Measurements from ENCODE around the gene PLA2G4C. TPM values are rescaled to one million over a fixed set of nuclear protein-coding genes. Genes with fewer than 3 reads are reported as not detected.
"Not testable (repeated sequence)": the region's sequence is repeated elsewhere in the genome, so short reads cannot be mapped to it uniquely, and the experiment has no call there.

The PLA2G4C gene
- total RNA-seq, 1 experiment from 2014 or later, result 5.9 TPM

DNA sequence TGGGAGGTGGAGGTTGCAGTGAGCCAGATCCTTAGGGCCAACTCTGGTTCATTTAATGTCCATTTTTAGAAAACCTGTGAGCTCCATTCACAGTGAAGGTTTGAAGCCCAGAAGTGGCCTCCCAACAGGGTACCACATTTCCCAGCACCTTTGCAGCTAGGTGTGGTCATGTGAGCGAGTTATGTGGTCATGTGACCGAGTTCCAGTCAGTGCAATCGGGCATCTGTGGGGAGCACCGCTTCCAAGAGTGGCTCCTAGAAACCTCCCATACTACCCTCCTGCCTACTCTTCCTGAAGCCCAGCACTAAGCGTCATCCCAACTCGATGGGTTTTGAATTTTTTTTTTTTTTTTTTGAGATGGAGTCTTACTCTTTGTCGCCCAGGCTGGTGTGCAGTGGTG lies 663 bp upstream of the PLA2G4C start:
- DNase-seq (ENCODE audit: low read depth), result no peak

DNA sequence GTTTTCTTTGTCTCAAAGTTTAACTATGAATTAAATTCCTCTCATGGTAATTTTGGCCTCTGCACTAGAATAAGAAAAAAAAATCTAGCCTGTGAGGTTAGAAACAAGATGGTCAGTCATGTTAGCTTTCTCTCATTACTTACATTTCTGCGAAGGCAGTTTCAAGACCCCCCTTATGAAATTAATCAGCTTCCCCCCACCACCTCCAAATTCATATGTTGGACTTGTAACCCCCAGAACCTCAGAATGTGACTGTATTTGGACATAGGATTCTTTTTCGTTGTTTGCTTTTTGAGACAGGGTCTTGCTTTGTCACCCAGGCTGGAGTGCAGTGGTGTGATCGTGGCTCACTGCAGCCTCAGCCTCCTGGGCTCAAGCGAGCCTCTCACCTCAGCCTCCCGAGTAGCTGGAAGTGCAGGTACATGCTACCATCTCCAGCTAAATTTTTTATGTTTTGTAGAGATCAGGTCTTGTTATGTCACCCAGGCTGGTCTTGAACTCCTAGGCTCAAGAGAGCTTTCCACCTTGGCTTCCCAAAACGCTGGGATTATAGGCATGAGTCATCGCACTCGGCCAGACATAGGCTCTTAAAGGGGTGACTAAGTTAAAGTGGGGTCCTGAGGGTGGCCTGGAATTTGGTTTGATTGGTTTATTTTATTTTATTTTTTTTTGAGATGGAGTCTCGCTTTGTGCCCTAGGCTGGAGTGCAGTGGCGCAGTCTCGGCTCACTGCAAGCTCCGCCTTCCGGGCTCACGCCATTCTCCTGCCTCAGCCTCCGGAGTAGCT lies 1.4 kb downstream of the PLA2G4C start:
- DNase-seq (ENCODE audit: low read depth), result peak; percentile 43

DNA sequence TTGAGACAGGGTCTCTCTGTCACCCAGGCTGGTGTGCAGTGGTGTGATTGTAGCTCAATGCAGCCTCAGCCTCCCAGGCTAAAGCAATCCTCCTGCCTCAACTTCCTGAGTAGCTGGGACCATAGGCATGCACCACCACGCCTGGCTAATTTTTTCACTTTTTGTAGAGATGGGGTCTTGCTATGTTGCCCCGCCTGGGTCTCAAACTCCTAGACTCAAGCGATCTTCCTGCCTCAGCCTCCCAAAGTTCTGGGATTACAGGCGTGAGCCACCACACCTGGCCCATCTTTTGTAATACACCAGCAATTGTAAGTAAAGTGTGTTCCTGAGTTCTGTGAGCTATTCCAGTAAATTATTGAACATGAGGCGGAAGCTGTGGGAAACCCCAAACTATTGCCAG lies 6.7 kb downstream of the PLA2G4C start:
- no peak for DNase-seq (ENCODE audit: low read depth)

DNA sequence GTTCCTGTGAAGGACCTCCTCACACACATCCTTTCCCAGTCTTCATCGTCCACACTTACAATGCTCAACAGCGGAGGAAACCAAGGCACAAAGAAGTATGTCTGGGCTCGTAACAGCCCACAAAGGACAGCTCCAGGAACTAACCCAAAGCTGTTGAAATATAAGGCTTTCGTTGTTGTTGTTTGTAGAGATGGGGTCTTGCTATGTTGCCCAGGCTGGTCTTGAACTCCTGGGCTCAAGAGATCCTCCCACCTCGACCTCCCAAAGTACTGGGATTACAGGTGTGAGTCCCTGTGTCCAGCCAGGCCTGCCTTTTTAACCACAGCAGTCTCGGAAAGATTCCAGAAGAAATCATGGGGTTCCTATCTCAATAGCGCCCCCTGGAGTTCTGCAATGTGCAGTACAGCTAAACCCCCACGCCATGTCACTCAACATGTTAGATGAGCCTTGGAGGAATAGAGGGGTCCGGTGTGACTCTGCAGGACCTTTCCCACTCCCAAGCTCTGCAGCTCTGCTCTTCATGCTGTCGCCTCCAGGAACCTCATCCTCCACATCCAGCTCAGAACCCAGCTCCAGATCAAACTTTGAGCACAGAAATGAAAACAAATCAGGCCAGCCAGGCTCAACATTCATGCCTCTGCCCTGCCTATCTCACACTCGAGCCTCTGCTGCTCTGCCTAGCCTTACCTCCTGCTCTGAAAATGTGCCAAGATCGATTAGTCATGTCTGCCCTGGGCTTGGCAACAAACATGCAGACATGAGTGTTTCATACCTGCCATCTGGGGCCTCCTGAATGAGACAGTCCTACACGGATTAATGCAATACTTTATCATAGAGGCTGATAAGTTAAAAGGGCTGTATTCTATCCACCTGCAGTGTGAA lies 7.5 kb downstream of the PLA2G4C start:
- DNase-seq (ENCODE audit: low read depth), result peak; percentile 58

DNA sequence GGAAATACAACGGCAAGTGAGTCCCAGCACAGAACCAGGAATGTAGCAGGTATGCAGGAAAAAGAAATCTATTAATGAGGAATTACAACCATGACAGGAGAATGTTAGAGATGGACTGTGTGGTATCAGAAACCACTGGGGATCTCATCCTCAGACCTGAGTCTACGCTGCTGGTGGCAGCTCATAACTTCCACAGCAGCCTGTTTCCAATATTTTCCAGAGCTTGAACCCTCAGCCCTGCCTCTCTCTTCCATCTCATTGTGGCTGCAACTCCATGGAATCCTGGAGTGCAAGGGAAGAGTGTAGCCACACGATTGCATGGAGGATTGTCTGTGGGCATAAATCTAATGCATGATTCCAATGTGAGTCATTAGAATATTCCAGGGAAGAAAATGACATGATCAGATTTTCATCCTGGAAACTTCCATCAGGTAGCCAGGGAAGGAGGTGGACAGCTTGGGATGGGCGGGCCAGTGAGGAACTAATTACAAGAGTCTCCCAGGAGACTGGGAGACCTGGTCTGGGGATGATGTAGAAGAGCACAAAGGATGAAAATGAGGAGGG lies 14.9 kb downstream of the PLA2G4C start:
- DNase-seq (ENCODE audit: low read depth), result no peak

DNA sequence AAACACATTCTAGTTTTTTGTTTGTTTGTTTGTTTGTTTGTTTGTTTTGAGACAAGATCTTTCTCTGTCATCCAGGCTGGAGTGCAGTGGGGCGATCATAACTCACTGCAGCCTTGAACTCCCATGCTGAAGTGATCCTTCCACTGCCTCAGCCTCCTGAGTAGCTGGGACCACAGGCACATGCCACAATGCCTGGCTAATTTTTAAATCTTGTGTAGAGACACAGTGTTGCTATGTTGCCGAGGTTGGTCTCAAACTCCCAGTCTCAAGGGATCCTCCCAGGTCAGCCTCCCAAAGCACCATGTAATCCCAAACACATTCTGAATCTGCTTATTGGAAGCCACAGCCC lies 15.8 kb downstream of the PLA2G4C start:
- no peak for DNase-seq (ENCODE audit: low read depth)

DNA sequence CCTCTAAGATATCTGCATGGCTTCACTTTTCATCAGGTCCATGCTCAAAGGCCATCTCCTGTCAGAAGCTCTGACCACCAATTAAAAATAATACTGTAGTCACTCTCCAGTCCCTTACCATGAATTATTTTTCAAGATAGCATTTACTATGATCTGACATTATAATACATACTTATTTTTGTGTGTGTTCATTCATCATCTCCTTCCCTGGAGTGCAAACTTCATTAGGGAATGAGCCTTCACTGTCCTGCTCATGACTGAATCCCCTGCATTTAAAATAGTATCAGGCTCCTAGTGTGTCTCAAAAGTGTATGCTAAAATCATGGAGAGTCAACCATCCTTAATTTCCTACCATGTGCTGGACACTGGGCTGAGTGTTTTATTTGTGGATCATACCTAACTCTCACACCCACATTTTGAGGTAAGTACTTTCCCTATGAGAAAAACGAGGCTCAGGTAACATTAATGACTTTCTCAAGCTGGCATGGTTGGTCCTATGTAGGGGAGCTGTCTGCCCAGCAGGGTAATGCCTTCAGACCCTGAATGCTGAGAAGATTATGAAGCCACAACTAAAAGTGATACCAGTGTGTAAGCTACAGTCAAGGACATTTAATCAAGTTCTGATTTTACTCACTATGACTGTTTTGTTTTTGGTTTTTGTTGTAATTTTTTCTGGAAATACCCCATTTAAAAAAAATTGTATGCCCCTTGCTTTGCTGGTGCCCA lies 16.3 kb downstream of the PLA2G4C start:
- DNase-seq (ENCODE audit: low read depth), result no peak

DNA sequence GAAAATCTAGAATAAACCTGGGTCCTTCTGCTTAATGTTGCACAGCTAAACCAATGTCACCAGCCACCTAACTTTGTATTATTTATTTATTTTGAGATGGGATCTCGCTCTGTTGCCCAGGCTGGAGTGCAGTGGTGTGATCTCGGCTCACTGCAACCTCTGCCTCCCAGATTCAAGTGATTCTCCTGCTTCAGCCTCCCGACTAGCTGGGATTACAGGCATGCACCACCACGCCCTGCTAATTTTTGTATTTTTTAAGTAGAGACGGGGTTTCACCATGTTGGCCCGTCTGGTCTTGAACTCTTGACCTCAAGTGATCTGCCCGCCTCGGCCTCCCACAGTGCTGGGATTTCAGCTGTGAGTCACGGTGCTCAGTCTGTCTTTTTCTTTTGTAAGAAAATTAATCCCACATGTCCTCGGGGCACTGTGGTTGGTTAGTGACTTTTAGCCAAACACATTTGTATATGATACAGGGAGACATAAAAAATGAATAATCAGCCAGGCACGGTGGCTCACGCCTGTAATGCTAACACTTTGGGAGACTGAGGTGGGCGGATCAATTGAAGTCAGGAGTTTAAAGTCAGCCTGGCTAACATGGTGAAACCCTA lies 19.4 kb downstream of the PLA2G4C start:
- peak; percentile 98 for DNase-seq (ENCODE audit: low read depth)

DNA sequence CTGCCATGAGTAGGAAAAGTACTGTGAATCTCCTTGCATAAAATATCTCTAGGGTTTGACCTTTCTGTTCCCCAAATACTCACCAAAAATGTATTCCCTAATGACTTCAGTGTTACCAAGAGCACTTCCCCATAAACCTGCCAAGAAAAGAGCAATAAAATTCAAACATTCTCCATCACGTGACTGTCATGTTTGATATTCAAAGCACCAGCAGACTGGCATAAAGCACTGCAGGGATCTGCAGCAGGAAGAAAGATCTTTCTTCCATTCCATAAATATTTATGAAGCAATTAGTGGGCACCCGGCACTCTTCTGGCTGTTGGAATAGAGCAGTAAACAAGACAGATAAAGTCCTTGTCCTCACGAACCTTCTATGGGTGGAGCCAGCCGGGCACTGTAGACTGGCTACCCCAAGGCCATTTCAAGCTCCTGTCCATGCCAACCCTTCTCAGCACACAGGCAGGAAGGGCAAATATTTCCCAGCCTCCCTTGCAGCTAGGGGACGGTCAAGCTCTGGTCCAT lies 20.3 kb downstream of the PLA2G4C start:
- peak; percentile 35 for DNase-seq (ENCODE audit: low read depth)

DNA sequence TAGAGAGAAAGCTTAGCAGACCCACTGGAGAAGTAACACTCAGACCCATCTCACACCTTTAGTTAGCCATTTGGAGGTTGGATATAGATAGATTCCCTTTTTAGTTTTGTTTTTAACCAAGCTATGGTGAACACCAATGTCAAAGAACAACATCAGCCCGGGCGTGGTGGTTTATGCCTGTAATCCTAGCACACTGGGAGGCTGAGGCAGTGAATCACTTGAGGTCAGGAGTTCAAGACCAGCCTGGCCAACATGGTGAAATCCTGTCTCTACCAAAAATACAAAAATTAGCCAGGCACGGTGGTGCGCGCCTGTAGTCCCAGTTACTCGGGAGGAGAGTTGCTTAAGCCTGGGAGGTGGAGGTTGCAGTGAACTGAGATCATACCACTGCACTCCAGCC lies 21.6 kb downstream of the PLA2G4C start:
- not testable (repeated sequence) for DNase-seq (ENCODE audit: low read depth)

DNA sequence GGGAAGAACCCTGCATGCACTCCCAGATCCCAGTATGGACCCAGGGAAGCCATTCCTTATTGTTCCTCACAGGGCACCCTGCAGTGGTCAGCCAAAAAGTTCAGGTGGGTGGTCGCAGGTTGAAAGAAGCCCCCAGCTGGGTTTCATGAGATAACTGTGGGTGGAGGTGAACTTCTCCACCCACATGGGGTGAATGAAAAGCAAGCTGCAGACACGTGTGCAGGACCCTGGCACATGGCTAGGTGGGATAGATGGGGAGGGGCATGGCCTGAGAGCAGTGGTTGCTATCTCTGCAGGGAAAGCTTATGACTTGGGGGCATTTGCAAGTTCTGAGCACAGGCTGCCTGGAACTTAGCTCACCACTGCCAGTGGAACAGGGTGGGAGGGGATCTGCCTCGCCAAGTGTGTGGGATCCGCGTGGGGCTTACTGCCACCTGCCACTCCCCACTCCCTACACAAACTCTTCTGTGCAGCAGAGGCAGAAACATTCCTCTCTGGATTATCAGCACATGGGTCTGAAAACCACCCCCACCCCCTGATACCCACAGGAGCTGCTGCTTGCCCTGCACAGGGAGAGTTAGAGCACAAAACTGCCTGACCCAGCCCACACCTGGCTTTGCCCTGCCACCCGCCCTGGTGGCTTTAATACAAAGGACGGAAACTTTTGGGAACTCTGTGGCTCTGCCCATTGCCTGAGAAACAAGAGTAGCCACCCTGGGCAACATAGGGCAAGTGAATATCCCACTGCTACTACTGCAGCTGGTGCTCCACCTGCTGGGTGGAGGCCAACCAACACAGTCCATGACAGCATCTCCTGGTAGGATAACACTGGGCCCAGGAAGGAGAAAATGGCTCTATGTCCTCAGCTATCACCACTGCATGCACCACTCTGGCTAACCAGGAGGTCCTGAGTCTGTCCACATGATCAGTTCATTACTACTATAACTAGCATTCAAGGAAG lies 24.4 kb downstream of the PLA2G4C start:
- DNase-seq (ENCODE audit: low read depth), result no peak

DNA sequence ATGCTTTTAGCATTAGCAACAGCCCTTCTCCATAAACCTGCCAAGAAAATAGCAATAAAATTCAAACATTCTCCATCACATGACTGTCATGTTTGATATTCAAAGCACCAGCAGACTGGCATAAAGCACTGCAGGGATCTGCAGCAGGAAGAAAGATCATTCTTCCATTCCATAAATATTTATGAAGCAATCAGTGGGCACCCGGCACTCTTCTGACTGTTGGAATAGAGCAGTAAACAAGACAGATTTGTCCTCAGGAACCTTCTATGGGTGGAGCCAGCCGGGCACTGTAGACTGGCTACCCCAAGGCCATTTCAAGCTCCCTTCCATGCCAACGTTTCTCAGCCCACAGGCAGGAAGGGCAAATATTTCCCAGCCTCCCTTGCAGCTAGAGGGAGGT lies 25.5 kb downstream of the PLA2G4C start:
- no peak for DNase-seq (ENCODE audit: low read depth)

DNA sequence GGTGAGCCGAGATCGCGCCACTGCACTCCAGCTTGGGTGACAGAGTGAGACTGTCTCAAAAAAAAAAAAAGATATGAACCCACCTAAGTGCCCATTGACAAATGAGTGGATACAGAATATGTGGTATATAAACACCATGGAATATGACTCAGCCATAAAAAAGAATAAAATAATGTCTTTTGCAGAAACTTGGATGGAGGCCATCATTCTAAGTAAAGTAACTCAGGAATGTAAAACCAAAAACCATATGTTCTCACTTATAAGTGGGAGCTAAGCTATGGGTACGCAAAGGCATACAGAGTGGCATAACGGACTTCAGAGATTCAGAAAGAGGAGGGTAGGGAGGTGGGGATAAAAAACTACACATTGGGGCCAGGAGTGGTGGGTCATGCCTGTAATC lies 29.5 kb downstream of the PLA2G4C start:
- no peak for DNase-seq (ENCODE audit: low read depth)

DNA sequence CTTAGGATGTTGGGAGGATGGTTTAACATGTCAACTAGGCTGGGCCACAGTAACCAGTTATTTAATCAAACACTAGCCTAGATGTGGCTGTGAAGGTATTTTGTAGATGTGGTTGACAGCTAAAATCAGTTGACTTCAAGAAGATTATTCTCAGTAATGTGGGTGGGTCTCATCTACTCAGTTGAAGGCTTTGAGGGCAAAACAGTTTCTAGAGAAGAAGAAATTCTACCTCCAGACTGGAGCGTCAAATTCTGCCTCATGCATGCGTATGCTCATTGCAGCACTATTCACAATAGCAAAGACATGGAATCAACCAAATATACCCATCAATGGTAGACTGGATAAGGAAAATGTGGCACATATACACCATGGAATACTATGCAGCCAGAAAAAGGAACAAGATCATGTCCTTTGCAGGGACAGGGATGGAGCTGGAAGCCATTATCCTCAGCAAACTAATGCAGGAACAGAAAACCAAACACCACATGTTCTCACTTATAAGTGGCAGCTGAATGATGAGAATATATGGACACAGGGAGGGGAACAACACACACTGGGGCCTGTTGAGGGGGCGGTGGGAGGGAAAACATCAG lies 40.3 kb downstream of the PLA2G4C start:
- DNase-seq (ENCODE audit: low read depth), result not testable (repeated sequence)

DNA sequence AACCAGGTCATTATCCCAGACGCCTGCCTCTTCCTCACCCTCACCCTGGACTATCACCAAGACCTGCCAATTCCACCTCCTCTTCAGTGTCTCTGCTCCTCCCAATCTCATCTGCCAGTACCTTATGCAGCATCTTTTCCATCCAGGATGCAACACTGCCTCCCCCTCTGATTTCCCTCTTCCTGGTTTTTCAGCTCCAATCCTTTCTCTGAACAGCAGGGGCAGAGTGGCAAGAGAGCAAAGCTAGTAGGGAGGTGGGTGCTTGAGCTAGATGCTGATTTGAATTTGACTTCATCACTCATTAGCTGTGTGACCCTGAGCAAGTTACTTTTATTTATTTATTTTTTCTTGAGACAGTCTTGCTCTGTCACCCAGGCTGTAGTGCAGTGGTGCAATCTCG lies 41.2 kb downstream of the PLA2G4C start:
- no peak for DNase-seq (ENCODE audit: low read depth)

DNA sequence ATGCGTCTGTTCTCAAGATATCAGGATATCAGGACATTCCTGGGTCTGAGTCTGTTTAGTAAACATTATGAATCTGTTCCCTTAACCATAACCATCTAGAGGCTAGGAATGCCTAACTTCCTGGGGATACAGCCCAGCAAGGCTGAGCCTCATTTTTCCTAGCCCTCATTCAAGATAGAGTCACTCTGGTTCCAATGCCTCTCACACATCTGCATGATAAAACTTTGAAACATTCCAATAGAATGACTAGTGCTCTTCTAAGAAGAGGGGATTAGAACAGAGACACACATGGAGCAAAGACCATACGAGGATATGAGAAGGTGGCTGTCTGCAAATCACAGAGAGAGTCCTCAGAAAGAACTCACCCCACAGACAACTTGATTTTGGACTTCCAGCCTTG lies 46.1 kb downstream of the PLA2G4C start:
- DNase-seq (ENCODE audit: low read depth), result peak; percentile 37

DNA sequence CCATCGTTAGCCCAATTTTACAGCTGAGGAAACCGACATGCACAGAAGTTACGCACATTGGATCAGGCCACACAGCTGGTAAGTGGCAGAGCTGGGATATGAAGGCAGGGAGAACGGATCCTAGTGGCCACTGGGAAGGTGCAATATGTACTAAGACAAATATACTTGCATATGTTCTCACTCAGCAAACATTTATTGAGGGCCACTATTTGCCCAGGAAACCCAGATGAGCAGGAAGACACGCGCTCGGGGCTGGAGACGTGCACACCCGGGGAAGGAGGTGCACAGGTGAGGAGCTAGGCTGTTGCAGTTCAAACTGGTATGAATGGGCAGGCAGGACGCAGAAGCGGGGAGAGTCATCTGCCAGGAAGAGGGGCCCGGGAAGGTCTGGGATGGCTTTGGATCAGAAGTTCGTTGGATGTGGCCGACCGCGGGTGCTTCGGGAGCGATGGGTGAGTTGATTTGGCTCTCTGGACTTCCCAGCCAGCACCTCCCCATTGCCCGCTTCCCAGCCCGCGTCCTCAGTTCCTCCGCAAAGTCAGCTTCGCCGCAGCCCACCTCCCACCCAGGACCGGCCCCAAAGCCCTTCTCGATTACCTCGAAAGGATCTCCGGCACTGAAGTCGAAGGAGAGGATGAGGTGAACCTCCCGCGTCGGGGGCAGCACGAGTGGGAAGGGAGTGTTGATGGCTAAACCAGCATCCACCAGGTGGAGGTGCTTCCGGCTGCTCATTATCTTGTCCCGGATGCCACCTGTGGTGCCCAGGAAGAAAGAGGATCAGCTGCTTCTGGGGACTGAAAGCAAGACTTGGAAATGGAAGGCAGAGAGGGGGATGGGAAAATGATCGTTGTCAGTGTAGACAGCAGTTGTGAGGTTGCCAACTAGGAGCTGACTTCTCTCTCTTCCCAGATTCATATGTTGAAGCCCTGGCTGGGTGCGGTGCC lies 48.9 kb downstream of the PLA2G4C start:
- no peak for DNase-seq (ENCODE audit: low read depth)

DNA sequence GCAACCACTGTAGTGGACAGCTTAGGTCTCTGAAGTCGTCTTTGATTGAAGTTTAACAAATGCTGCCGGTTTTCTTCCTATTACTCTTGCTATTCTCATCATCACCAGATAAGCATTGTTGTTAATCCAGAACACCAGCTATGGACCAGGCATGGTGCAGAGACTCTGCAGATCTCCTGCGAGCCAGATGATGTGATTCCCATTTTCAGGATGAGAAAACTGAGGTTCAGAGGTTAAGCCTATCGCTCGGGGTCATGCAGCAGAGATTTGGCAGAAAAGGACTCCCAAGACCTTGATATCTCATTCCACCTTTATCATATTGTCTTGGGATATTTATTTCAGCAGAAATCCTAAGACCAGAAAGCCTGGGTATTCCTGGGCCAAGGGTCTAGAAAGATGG lies 50.2 kb downstream of the PLA2G4C start:
- DNase-seq (ENCODE audit: low read depth), result no peak

DNA sequence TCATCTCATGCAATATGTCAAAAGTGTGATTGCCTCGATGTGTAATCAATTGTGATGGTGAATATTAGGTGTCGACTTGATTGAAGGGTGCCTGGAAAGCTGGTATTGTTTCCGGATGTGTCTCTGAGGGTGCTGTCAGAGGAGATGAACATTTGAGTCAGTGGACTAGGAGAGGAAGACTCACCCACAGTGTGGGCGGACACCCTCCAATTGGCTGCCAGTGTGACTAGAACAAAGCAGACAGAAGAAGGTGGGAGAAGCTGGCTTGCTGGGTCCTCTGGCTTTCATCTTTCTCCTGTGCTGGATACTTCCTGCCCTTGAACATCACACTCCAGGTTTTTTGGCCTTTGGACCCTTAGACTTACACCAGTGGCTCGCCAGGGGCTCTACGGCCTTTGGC lies 51.3 kb downstream of the PLA2G4C start:
- DNase-seq (ENCODE audit: low read depth), result no peak

All from RPMI7951 (cell line).